Tibial nerve (tissue), 4 donors: ENCODE data around the gene DKC1.

Experiments
- EP300 ChIP-seq, 2 donors: sonication (generic); formaldehyde crosslinking; IDR thresholded peaks; one replicate each; pipeline ENCODE4 v1.6.1; 2017; ENCODE audit warnings: antibody characterized with exemption in 2 of 2, mild to moderate bottlenecking in 1 of 2
- POLR2A ChIP-seq, 2 donors: fragments of 450-650 bp; IDR thresholded peaks; one replicate each; pipeline ENCODE4 v1.6.1; 2017; ENCODE audit warnings: antibody characterized with exemption in 2 of 2, mild to moderate bottlenecking in 2 of 2, moderate library complexity in 2 of 2
- TF ChIP-seq, protein P1 (sequence below), 5 experiments: fragments of 200-600 bp in 3 of 5; fragments of 450-650 bp in 2 of 5; sonication (generic) in 3 of 5; IDR thresholded peaks; one replicate each; pipeline ENCODE4 v1.5.1; 2016 to 2019; ENCODE audit warnings: antibody characterized with exemption in 5 of 5, mild to moderate bottlenecking in 3 of 5, moderate library complexity in 2 of 5

DNA sequence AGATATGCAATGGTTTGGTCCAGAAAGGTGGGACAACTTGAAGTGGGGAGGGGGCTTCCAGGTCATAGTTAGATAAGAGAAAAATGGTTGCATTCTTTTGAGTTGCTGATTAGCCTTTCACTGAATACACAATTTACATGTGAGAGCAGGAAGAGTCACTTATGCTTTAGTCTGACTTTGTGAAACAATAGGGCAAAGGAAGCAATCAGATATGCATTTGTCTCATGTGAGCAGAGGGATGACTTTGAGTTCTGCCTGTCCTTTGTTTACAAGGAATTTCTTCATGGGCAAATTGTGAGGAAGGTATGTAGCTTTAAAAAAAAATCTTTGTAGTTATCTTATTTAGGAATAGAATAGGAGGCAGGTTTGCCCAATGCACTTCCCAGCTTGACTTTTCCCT, 58.9 kb downstream of the DKC1 start:
- TF ChIP-seq, protein P1, sequence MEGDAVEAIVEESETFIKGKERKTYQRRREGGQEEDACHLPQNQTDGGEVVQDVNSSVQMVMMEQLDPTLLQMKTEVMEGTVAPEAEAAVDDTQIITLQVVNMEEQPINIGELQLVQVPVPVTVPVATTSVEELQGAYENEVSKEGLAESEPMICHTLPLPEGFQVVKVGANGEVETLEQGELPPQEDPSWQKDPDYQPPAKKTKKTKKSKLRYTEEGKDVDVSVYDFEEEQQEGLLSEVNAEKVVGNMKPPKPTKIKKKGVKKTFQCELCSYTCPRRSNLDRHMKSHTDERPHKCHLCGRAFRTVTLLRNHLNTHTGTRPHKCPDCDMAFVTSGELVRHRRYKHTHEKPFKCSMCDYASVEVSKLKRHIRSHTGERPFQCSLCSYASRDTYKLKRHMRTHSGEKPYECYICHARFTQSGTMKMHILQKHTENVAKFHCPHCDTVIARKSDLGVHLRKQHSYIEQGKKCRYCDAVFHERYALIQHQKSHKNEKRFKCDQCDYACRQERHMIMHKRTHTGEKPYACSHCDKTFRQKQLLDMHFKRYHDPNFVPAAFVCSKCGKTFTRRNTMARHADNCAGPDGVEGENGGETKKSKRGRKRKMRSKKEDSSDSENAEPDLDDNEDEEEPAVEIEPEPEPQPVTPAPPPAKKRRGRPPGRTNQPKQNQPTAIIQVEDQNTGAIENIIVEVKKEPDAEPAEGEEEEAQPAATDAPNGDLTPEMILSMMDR (IDR thresholded peaks at IDR 0.05), result no peak
- TF ChIP-seq POLR2A (IDR thresholded peaks at IDR 0.05) (no peak), EP300 (IDR thresholded peaks at IDR 0.05) (no peak)
